PFSK-1 (cell line): ENCODE results near the gene CASP7.

Experiments
- FOXP2 ChIP-seq: optimal IDR thresholded peaks from 2 replicates; pipeline ENCODE3; 2011; ENCODE audit warnings: borderline replicate concordance, control low read depth, inconsistent platforms; ENCODE audit not compliant: insufficient read depth; ENCODE audit errors: extremely low read length, extremely low read depth
- POLR2AphosphoS5 ChIP-seq: IDR thresholded peaks from 2 replicates; pipeline ENCODE4 v1.6.1; 2012; ENCODE audit warnings: low read depth, mild to moderate bottlenecking, control low read depth, low read length, moderate library complexity
- REST ChIP-seq, 2 experiments: IDR thresholded peaks; 2 replicates each; pipeline versions ENCODE4 v1.6.1 to v1.8.0; 2011 to 2012; ENCODE audit warnings: low read depth in 2 of 2, low read length in 2 of 2, control low read depth in 1 of 2, inconsistent platforms in 1 of 2, mild to moderate bottlenecking in 1 of 2, moderate library complexity in 1 of 2; ENCODE audit not compliant: insufficient read depth in 1 of 2
- SIN3A ChIP-seq: IDR thresholded peaks from 2 replicates; pipeline ENCODE4 v1.6.1; 2012; ENCODE audit warnings: mild to moderate bottlenecking, low read length, moderate library complexity, borderline replicate concordance; ENCODE audit not compliant: insufficient read depth
- TAF1 ChIP-seq: IDR thresholded peaks from 2 replicates; pipeline ENCODE4 v1.6.1; 2012; ENCODE audit warnings: low read length, control low read depth, borderline replicate concordance; ENCODE audit not compliant: insufficient read depth

Gene CASP7

GRCh38 chr10:113745374-113745773, 65.7 kb downstream of the CASP7 start:
- TF ChIP-seq POLR2AphosphoS5 (no peak), FOXP2 (no peak), TAF1 (no peak), REST (IDR thresholded peaks at IDR 0.05; ENCODE audit: insufficient read depth in 1 of 2, low read depth in 2 of 2, low read length in 2 of 2) (no peak), SIN3A (no peak)

- no peak for TF ChIP-seq TAF1
- no peak for TF ChIP-seq SIN3A
- TF ChIP-seq FOXP2 = no peak
- no peak for TF ChIP-seq POLR2AphosphoS5
- TF ChIP-seq REST (IDR thresholded peaks at IDR 0.05; ENCODE audit: insufficient read depth in 1 of 2, low read depth in 2 of 2, low read length in 2 of 2) = no peak
These were observed 66.7 kb downstream of the CASP7 start for GRCh38 chr10:113746217-113746957.

GRCh38 chr10:113751181-113751732, 71.5 kb downstream of the CASP7 start, which contains the start of gene PLEKHS1:
PLEKHS1 (plus strand) TSS chr10:113751682; CDS start chr10:113755278, 3,596 bp downstream.
- TF ChIP-seq TAF1 (no peak), SIN3A (no peak), FOXP2 (no peak), POLR2AphosphoS5 (no peak), REST (IDR thresholded peaks at IDR 0.05; ENCODE audit: insufficient read depth in 1 of 2, low read depth in 2 of 2, low read length in 2 of 2) (no peak)

- TF ChIP-seq FOXP2 (no peak), SIN3A (no peak), POLR2AphosphoS5 (no peak), TAF1 (no peak), REST (IDR thresholded peaks at IDR 0.05; ENCODE audit: insufficient read depth in 1 of 2, low read depth in 2 of 2, low read length in 2 of 2) (no peak)
These were observed 72.8 kb downstream of the CASP7 start for GRCh38 chr10:113752553-113752952.
